NK-92 (cell line): Measurements from ENCODE around the gene CD70.
"Not testable (repeated sequence)": the region's sequence is repeated elsewhere in the genome, so short reads cannot be mapped to it uniquely, and the experiment has no call there.

Source experiments
- DNase-seq: peaks from one replicate; lab custom pipeline; 2025; ENCODE audit not compliant: unreplicated experiment; lab: John Stamatoyannopoulos, UW

The CD70 gene

GRCh38 chr19:6590827-6591319, at the start of gene CD70:
Gene CD70, minus strand, starts transcription at chr19:6591150. Its CDS starts 148 bp downstream, at chr19:6591002.
- DNase-seq = no peak

GRCh38 chr19:6640333-6640732, 49.4 kb upstream of the CD70 start:
- not testable (repeated sequence) for DNase-seq

DNA sequence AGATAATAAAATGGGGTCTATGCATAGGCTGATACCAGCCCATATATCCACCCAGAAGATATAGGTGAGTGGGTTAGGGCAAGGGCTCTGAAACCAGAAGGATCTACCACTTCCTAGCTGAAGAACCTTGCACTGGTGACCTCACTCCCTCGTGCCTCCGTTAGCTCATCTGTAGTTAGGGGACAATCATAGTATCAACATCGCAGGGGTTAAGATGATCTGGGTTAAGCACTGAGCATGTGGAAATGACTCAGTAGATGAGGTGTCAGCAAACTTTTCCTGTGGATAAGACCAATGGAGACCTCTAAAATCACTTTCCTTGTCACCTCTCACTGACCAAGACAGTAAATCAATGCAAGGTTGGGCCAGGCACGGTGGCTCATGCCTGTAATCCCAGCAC, 48.5 kb upstream of the CD70 start:
- DNase-seq = no peak

- not testable (repeated sequence) for DNase-seq
Measured at GRCh38 chr19:6633456-6633813, 42.5 kb upstream of the CD70 start.

DNA sequence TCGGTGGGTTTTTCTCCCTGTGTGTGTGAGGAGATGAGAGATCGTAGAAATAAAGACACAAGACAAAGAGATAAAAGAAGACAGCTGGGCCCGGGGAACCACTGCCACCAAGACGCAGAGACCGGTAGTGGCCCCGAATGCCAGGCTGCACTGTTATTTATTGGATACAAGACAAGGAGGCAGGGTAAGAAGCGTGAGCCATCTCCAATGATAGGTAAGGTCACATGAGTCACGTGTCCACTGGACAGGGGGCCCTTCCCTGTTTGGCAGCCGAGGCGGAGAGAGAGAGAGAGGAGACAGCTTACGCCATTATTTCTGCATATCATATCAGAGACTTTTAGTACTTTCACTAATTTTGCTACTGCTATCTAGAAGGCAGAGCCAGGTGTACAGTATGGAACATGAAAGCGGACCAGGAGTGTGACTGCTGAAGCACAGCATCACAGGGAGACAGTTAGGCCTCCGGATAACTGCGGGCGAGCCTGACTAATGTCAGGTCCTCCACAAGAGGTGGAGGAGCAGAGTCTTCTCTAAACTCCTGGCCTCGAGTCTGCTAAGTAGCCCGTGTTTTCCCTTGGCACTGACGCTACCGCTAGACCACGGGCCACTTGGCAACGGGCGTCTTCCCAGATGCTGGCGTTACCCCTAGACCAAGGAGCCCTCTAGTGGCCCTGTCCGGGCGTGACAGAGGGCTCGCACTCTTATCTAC, 42.0 kb upstream of the CD70 start:
- DNase-seq = not testable (repeated sequence)

DNA sequence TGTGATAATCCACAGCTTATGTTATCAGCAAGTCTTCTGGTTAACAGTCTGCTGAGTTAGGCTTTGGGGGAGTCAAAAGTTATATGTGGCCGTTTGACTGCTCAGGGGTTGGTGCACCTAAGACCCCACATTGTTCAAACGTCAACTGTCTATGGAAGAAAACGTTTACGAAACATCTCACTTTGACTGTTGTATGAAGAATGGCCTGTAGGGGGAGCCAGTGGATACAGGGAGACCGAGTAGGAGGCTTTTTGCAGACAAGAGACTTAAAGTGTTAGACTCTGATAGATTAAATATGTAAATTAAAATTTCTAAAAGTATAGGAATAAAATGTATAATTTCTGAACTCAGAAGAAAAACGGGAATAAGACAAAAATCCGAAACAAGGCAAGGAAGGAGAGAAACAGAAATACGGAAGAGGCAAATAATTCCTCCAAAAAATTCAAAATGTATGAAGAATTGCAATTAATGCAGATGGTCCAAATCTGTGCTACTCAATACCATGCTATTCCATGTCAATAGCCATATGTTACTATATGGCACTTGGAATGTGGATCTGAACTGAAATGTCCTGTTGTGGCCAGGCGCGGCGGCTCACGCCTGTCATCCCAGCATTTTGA, 41.2 kb upstream of the CD70 start:
- DNase-seq = no peak

DNA sequence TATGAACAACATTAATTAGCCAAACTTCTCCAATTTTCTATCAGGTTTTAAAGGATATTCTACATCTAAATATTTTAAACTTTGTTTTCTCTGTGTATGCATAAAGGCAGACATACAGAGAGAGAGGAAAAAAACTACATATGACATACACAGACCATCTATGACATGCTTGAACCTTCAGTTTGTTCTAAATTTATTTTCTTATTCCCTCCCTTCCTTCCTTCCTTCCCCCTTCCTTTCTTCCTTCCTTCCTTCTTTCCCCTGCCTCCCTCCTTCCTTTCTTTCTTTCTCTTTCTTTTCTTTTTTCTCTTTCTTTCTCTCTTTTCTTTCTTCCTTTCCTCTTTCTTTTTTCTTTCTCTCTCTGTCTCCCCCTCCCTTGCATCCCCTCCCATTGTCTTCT, 35.8 kb upstream of the CD70 start:
- DNase-seq = no peak

DNA sequence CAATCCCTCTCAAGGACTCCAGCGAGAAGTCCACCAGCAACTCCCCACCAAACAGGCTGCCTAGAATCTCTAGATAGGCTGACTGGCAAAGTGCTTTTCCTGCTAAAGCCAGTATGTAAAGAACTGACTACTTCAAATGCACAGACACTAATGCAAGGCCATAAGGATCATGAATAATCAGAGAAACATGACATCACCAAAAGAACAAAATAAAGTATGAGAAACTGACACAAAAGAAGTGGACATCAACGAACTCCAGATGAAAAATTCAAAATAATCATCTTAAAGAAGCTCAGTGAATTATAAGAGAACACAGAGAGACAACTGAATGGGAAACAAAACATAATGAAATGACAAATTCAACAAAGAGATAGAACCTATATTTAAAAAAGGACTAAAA, 26.4 kb upstream of the CD70 start:
- no peak for DNase-seq

GRCh38 chr19:6616011-6616410, 25.1 kb upstream of the CD70 start:
- DNase-seq = no peak

DNA sequence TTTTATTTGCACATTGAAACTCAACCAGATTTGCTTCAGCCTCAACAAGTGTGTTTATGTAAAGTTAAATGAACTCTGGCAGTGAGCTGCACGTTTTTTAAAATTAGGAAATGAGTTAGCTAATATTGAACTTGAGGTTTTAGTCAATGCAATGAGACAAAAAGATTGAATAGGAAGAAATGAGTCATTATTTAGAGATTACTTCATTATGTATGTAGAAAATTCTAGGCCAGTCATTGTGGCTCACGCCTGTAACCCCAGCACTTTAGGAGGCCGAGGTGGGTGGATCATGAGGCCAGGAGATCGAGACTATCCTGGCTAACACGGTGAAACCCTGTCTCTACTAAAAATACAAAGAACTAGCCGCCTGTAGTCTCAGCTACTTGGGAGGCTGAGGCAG, 22.8 kb upstream of the CD70 start:
- no peak for DNase-seq

GRCh38 chr19:6610934-6611852, 20.2 kb upstream of the CD70 start:
- DNase-seq = no peak

- DNase-seq = no peak
Measured at GRCh38 chr19:6608940-6609339, 18.0 kb upstream of the CD70 start.

GRCh38 chr19:6608146-6608545, 17.2 kb upstream of the CD70 start:
- not testable (repeated sequence) for DNase-seq

GRCh38 chr19:6606276-6607070, 15.5 kb upstream of the CD70 start:
- not testable (repeated sequence) for DNase-seq

DNA sequence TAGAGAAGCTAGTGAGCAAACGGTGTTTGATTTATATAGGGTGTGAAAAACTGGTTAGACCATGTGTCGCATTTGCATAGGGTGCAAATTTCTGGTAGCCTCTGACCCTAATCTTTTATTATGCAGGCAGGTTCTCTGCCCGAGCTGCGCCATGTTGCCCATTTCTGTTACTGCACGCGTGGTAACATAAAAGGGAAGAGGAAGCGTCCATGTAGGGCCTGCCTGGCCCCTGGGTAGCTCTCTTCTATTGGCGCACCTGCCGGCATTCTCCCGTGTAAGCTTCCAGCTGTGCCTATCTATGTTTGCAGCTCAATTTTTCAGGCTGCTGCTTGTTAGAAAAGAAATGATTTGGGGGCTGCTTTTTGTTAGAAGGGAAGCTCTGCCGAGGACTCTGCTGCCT, 14.0 kb upstream of the CD70 start:
- DNase-seq = no peak

GRCh38 chr19:6602729-6603114, 11.8 kb upstream of the CD70 start:
- no peak for DNase-seq

DNA sequence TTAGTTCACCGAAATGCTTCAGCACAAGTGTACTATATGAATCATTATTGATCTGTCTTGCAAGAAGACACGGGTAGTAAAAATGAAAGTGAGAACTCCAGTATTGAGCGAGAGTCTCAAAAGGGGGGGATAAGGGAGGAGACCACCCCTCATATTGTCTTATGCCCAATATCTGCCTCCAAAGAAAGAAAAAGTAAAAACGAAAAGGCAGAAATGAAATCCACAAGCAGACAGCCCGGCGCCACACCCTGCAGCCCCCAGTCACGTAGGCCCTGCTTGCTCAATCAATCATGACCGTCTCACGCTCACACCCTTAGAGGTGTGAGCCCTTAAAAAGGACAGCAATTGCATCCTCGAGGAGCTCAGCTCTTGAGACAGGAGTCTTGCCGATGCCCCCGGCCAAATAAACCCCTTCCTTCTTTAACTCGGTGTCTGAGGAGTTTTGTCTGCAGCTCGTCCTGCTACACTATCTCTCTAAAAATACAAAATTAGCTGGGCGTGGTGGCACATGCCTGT, 10.6 kb upstream of the CD70 start:
- DNase-seq = not testable (repeated sequence)

- DNase-seq = not testable (repeated sequence)
Measured at GRCh38 chr19:6600951-6601536, 10.1 kb upstream of the CD70 start.

GRCh38 chr19:6599866-6600454, 9.0 kb upstream of the CD70 start:
- no peak for DNase-seq
